ENCODE measurements around the gene GLP2R. TPM values are rescaled to one million over a fixed set of nuclear protein-coding genes. Genes with fewer than 3 reads are reported as not detected.

The GLP2R gene
- total RNA-seq, 2 donors from 2014 or later, result not detected

GRCh38 chr17:9844153-9844552, 18.4 kb downstream of the GLP2R start:
- Mint-ChIP-seq H3K36me3 (ENCODE audit: insufficient read depth in 2 of 2) (no peaks in the 10 kb centered on the region), H3K4me1 (ENCODE audit: low read depth) (no peaks in the 10 kb centered on the region), H3K4me3 (no peak overlapping the region), H3K9me3 (no peaks in the 10 kb centered on the region), H3K27ac (no peak overlapping the region), H3K27me3 (ENCODE audit: low read depth) (peaks cover 6% of the 10 kb centered on the region)
- ATAC-seq (replicated peaks in 1 of 2), result no peak
- no peak for DNase-seq

DNA sequence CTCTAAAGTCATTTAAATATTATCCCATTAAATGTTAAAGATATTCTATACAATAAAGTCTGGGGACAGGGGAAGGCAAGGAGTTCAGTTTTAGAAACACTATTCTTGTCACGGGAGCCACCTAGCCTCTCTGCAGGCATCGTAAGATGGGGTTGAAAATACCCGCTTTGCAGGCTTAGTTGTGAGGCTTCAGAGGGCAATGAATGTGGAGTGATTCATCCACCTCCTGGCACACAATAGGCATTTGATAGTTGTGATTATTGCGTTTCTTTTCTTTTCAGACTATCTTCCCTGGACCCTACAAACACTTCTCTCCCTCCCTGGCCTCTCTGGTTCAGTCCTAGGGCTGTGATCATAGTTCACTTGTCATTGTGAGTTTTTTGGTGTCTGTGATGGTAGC, 19.6 kb downstream of the GLP2R start:
- no peak overlapping the region for H3K27ac Mint-ChIP-seq
- ATAC-seq (replicated peaks in 1 of 2) (no peak), DNase-seq (no peak)
- H3K27me3 Mint-ChIP-seq (ENCODE audit: low read depth), result peaks cover 3% of the 10 kb centered on the region
- no peak overlapping the region for H3K4me3 Mint-ChIP-seq
- H3K4me1 Mint-ChIP-seq (ENCODE audit: low read depth), result no peaks in the 10 kb centered on the region
- no peaks in the 10 kb centered on the region for H3K36me3 Mint-ChIP-seq (ENCODE audit: insufficient read depth in 2 of 2)
- no peaks in the 10 kb centered on the region for H3K9me3 Mint-ChIP-seq

GRCh38 chr17:9850151-9850550, 24.4 kb downstream of the GLP2R start:
- DNase-seq (no peak), ATAC-seq (replicated peaks in 1 of 2) (no peak)
- Mint-ChIP-seq H3K27me3 (ENCODE audit: low read depth) (no peaks in the 10 kb centered on the region), H3K36me3 (ENCODE audit: insufficient read depth in 2 of 2) (no peaks in the 10 kb centered on the region), H3K4me3 (no peak overlapping the region), H3K9me3 (peaks cover 0 to 2% of the 10 kb centered on the region in 2 donors), H3K4me1 (ENCODE audit: low read depth) (no peaks in the 10 kb centered on the region), H3K27ac (no peak overlapping the region)

DNA sequence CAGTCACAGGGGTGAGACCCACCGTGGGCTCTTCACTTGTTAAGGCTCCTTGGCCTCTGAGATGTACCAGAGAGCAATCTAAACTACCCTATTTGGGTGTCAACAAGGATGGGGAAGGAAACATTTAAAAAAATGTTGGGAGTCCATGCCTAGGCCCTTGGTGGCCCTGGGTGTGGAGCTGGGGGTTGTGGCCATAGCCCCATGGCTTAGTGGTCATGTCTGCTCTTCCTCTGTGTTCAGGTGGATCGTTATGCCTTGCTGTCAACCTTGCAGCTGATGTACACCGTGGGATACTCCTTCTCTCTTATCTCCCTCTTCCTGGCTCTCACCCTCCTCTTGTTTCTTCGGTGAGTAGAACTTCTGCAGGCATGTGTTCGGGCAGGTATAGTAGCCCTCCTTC, 28.5 kb downstream of the GLP2R start:
- no peak for DNase-seq
- ATAC-seq (replicated peaks in 1 of 2), result no peak
- no peaks in the 10 kb centered on the region for H3K36me3 Mint-ChIP-seq (ENCODE audit: insufficient read depth in 2 of 2)
- H3K27ac Mint-ChIP-seq, result no peak overlapping the region
- peaks cover 0 to 3% of the 10 kb centered on the region in 2 donors for H3K9me3 Mint-ChIP-seq
- no peaks in the 10 kb centered on the region for H3K27me3 Mint-ChIP-seq (ENCODE audit: low read depth)
- H3K4me1 Mint-ChIP-seq (ENCODE audit: low read depth), result no peaks in the 10 kb centered on the region
- no peak overlapping the region for H3K4me3 Mint-ChIP-seq

DNA sequence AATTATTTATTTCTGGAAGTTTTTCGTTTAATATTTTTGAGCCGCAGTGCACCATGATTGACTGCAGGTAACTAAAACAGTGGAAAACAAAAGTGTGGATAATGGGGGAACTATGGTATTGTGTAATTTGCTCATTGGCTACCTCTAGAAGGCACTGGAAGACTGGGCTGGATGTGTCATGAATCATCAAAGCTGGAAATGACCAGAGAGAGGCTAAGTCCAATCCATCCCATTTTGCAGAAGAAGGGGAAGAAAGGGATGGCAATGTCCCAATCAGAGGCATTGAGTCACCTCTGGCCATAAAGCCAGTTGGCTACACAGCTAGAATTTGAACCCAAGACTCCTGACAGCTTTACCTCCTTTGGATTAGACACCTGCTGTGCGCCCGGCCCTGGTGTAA, 29.3 kb downstream of the GLP2R start:
- no peak for ATAC-seq (replicated peaks in 1 of 2)

DNA sequence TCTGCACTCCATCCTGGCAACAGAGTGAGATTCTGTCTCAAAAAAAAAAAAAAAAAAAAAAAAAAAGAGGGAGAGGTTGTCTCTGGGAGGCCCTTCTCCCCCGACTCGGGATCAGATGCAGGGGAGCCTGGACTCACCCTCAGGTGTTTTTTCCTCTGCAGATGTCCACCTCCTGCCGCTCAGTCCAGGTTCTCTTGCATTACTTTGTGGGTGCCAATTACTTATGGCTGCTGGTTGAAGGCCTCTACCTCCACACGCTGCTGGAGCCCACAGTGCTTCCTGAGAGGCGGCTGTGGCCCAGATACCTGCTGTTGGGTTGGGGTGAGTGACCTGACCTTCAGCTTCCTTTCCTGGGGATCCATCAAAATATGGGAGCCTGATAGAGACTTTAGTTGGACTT, 34.1 kb downstream of the GLP2R start:
- Mint-ChIP-seq H3K27ac (no peak overlapping the region), H3K9me3 (peaks cover 2 to 4% of the 10 kb centered on the region in 2 donors), H3K27me3 (ENCODE audit: low read depth) (no peaks in the 10 kb centered on the region), H3K4me1 (ENCODE audit: low read depth) (no peaks in the 10 kb centered on the region), H3K36me3 (ENCODE audit: insufficient read depth in 2 of 2) (no peaks in the 10 kb centered on the region), H3K4me3 (no peak overlapping the region)
- DNase-seq, result no peak
- no peak for ATAC-seq (replicated peaks in 1 of 2)

More for the DNA sequence above, 29.3 kb downstream of the GLP2R start:
- Mint-ChIP-seq H3K4me3 (no peak overlapping the region), H3K27me3 (ENCODE audit: low read depth) (no peaks in the 10 kb centered on the region), H3K4me1 (ENCODE audit: low read depth) (no peaks in the 10 kb centered on the region), H3K9me3 (peaks cover 0 to 4% of the 10 kb centered on the region in 2 donors), H3K27ac (no peak overlapping the region), H3K36me3 (ENCODE audit: insufficient read depth in 2 of 2) (no peaks in the 10 kb centered on the region)
- DNase-seq, result no peak

GRCh38 chr17:9860851-9861250, 35.1 kb downstream of the GLP2R start:
- DNase-seq (no peak), ATAC-seq (replicated peaks in 1 of 2) (no peak)
- no peak overlapping the region for H3K27ac Mint-ChIP-seq
- no peak overlapping the region for H3K4me3 Mint-ChIP-seq
- no peaks in the 10 kb centered on the region for H3K36me3 Mint-ChIP-seq (ENCODE audit: insufficient read depth in 2 of 2)
- no peaks in the 10 kb centered on the region for H3K4me1 Mint-ChIP-seq (ENCODE audit: low read depth)
- peaks cover 4 to 5% of the 10 kb centered on the region in 2 donors for H3K9me3 Mint-ChIP-seq
- H3K27me3 Mint-ChIP-seq (ENCODE audit: low read depth), result no peaks in the 10 kb centered on the region

DNA sequence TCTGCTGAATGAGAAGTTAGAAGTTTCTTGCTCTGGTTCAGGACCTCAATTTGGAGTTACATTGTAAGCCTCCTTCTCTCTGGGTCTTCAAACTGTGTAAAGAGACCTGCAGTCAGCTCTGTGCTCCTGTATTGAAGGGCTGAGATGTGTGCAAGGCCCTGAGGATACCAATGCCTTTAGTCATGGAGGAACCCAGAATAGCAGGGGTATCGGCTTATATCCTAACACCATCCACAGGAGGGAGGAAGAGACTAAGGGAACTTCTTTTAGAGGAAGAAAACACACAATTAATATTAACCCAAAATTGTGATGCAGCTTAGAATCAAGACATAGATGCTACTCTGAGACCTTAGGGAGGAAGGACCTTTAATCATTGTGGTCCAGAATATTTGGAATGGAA, 36.5 kb downstream of the GLP2R start:
- H3K27ac Mint-ChIP-seq, result no peak overlapping the region
- no peaks in the 10 kb centered on the region for H3K4me1 Mint-ChIP-seq (ENCODE audit: low read depth)
- DNase-seq, result no peak
- H3K4me3 Mint-ChIP-seq, result no peak overlapping the region
- H3K36me3 Mint-ChIP-seq (ENCODE audit: insufficient read depth in 2 of 2), result no peaks in the 10 kb centered on the region
- no peaks in the 10 kb centered on the region for H3K27me3 Mint-ChIP-seq (ENCODE audit: low read depth)
- H3K9me3 Mint-ChIP-seq, result peaks cover 4 to 5% of the 10 kb centered on the region in 2 donors
- ATAC-seq (replicated peaks in 1 of 2), result no peak

- H3K36me3 Mint-ChIP-seq (ENCODE audit: insufficient read depth in 2 of 2), result no peaks in the 10 kb centered on the region
- no peak overlapping the region for H3K4me3 Mint-ChIP-seq
- peaks cover 4 to 5% of the 10 kb centered on the region in 2 donors for H3K9me3 Mint-ChIP-seq
- no peak overlapping the region for H3K27ac Mint-ChIP-seq
- ATAC-seq (replicated peaks in 1 of 2) (no peak), DNase-seq (no peak)
- no peaks in the 10 kb centered on the region for H3K4me1 Mint-ChIP-seq (ENCODE audit: low read depth)
- H3K27me3 Mint-ChIP-seq (ENCODE audit: low read depth), result no peaks in the 10 kb centered on the region
These were observed 37.2 kb downstream of the GLP2R start for GRCh38 chr17:9862949-9863348.

GRCh38 chr17:9865586-9865985, 39.9 kb downstream of the GLP2R start:
- DNase-seq (no peak), ATAC-seq (replicated peaks in 1 of 2) (no peak)
- H3K27ac Mint-ChIP-seq, result no peak overlapping the region
- H3K4me1 Mint-ChIP-seq (ENCODE audit: low read depth), result no peaks in the 10 kb centered on the region
- H3K36me3 Mint-ChIP-seq (ENCODE audit: insufficient read depth in 2 of 2), result no peaks in the 10 kb centered on the region
- no peaks in the 10 kb centered on the region for H3K27me3 Mint-ChIP-seq (ENCODE audit: low read depth)
- H3K4me3 Mint-ChIP-seq, result no peak overlapping the region
- peaks cover 2 to 3% of the 10 kb centered on the region in 2 donors for H3K9me3 Mint-ChIP-seq

- Mint-ChIP-seq H3K36me3 (ENCODE audit: insufficient read depth in 2 of 2) (no peaks in the 10 kb centered on the region), H3K27ac (no peak overlapping the region), H3K27me3 (ENCODE audit: low read depth) (no peaks in the 10 kb centered on the region), H3K4me1 (ENCODE audit: low read depth) (no peaks in the 10 kb centered on the region), H3K9me3 (peaks cover under 1 to 3% of the 10 kb centered on the region in 2 donors), H3K4me3 (no peak overlapping the region)
- DNase-seq (no peak), ATAC-seq (replicated peaks in 1 of 2) (no peak)
These were observed 42.8 kb downstream of the GLP2R start for GRCh38 chr17:9868552-9868951.

DNA sequence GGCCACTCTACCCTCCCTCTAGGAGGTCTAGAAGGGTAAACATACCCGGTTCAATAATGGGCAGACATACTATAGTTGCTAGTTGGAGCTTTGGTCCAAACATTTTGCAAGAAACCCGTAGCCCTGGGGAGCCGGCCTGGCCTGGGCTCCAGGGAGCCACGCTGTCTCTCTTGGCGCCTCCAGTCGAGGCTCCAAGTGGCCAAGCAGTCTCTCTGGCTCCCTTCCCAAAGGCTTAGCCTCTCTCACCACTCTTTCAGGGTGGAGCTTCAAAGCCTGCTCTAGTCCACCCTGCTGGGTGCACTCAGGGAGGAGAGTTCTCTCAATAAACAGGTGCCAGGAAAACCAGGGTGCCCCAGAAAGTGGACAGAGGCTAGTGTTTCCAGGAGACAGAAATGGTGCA, 47.1 kb downstream of the GLP2R start:
- ATAC-seq (replicated peaks in 1 of 2) (no peak), DNase-seq (no peak)
- Mint-ChIP-seq H3K27ac (no peak overlapping the region), H3K4me1 (ENCODE audit: low read depth) (no peaks in the 10 kb centered on the region), H3K27me3 (ENCODE audit: low read depth) (no peaks in the 10 kb centered on the region), H3K9me3 (no peaks in the 10 kb centered on the region), H3K36me3 (ENCODE audit: insufficient read depth in 2 of 2) (no peaks in the 10 kb centered on the region), H3K4me3 (no peak overlapping the region)

- H3K9me3 Mint-ChIP-seq, result no peaks in the 10 kb centered on the region
- ATAC-seq (replicated peaks in 1 of 2) (no peak), DNase-seq (no peak)
- H3K27ac Mint-ChIP-seq, result no peak overlapping the region
- no peak overlapping the region for H3K4me3 Mint-ChIP-seq
- no peaks in the 10 kb centered on the region for H3K36me3 Mint-ChIP-seq (ENCODE audit: insufficient read depth in 2 of 2)
- no peaks in the 10 kb centered on the region for H3K27me3 Mint-ChIP-seq (ENCODE audit: low read depth)
- H3K4me1 Mint-ChIP-seq (ENCODE audit: low read depth), result no peaks in the 10 kb centered on the region
These were observed 49.0 kb downstream of the GLP2R start for GRCh38 chr17:9874722-9875121.

DNA sequence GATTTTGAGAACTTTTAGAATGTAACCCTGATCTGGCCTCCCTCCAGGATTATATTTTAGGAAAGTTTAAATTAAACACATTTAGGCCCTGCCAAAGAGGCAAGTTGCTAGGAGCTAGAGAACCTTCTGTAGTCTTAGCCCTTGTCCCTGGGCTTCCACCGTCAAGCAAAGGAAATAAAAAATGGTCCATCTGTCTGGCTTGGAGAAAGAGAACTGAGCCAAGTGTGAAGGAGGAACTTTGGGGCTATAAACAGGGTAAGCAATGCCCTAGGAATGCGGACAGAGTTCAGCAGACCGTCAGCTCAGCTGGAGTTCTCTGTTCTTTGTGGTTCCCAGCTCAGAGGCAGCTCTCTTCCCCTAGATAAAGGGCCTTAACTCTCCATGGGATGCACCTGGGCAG, 49.7 kb downstream of the GLP2R start:
- no peak overlapping the region for H3K27ac Mint-ChIP-seq
- H3K4me1 Mint-ChIP-seq (ENCODE audit: low read depth), result no peaks in the 10 kb centered on the region
- H3K36me3 Mint-ChIP-seq (ENCODE audit: insufficient read depth in 2 of 2), result no peaks in the 10 kb centered on the region
- ATAC-seq (replicated peaks in 1 of 2) (no peak), DNase-seq (no peak)
- peaks cover 0 to 1% of the 10 kb centered on the region in 2 donors for H3K9me3 Mint-ChIP-seq
- H3K27me3 Mint-ChIP-seq (ENCODE audit: low read depth), result no peaks in the 10 kb centered on the region
- H3K4me3 Mint-ChIP-seq, result no peak overlapping the region
